ENCODE measurements around the gene RIMS4.

DNA sequence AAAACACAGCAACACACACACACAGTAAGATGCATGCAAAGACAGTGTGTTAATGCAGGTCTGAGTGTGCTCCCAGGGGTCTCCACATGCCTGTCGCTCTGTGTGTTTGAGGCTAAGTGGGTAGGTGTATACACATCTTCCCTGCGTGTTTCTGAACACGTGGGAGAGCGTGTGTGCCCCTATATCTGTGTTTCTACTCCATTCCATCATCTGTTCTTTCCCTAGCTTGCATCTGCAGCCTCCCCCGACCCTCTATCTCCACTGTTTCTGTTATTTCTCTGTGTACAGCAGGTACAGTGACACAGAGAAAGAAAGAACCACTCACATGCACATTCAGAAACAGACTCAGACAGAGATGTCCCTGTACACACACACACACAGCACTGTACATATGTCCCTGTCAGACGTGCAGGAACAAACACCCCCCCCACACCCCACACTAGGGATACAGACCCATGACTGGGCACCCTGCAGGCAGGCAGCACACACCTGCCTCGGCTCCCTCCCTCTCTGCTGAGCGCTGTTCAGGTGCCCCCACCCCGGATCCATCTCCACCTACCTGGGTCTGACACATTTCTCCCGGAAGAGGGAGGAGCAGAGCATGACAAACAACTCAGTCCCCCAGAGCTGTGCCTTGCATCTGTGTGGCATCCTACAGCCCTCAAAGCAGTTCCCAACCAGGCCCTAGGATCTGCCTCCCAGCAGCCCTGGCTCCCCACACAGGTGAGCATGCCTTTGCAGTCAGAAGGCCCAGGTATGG is 37.1 kb downstream of the RIMS4 start:
- no peak for TF ChIP-seq CTCF (IDR thresholded peaks at IDR 0.05)
- no peak for TF ChIP-seq POLR2A (IDR thresholded peaks at IDR 0.05)

Data from thyroid gland (tissue), 4 donors.